H9 (cell line): Measurements from ENCODE around the gene TTC6. TPM values are rescaled to one million over a fixed set of nuclear protein-coding genes. Genes with fewer than 3 reads are reported as not detected.

Source experiments
- DNase-seq: peaks from one replicate; pipeline ENCODE4 v3.0.0-alpha.2; 2017
- H2AFZ ChIP-seq: one replicate; pipeline ENCODE4 v1.6.1; 2013; ENCODE audit warnings: mild to moderate bottlenecking, low read length, control low read depth, moderate library complexity
- H2AK5ac ChIP-seq: 2 replicates; pipeline ENCODE4 v1.6.1; 2013; ENCODE audit warnings: low read length, control low read depth, mixed read lengths; ENCODE audit not compliant: insufficient read length
- H2BK120ac ChIP-seq: one replicate; pipeline ENCODE4 v1.6.1; 2013; ENCODE audit warnings: low read depth, mild to moderate bottlenecking, low read length, control low read depth, inconsistent platforms; ENCODE audit not compliant: poor library complexity, severe bottlenecking
- H2BK12ac ChIP-seq: 2 replicates; pipeline ENCODE4 v1.6.1; 2013; ENCODE audit warnings: low read length, control low read depth, mixed read lengths, low read depth; ENCODE audit not compliant: insufficient read length
- H2BK15ac ChIP-seq: 2 replicates; pipeline ENCODE4 v1.6.1; 2013; ENCODE audit warnings: low read depth, low read length, control low read depth
- H2BK20ac ChIP-seq: one replicate; pipeline ENCODE4 v1.6.1; 2013; ENCODE audit warnings: low read depth, mild to moderate bottlenecking, low read length, control low read depth, inconsistent platforms; ENCODE audit not compliant: poor library complexity, severe bottlenecking
- H2BK5ac ChIP-seq: 2 replicates; pipeline ENCODE4 v1.6.1; 2013; ENCODE audit warnings: low read length, control low read depth, mixed read lengths; ENCODE audit not compliant: insufficient read length
- H3K14ac ChIP-seq: 2 replicates; pipeline ENCODE4 v1.6.1; 2013; ENCODE audit warnings: low read length, control low read depth; ENCODE audit not compliant: insufficient read depth
- H3K18ac ChIP-seq: 2 replicates; pipeline ENCODE4 v1.6.1; 2013; ENCODE audit warnings: low read depth, mild to moderate bottlenecking, mixed read lengths, low read length, control low read depth; ENCODE audit not compliant: insufficient read length
- H3K23ac ChIP-seq: 2 replicates; pipeline ENCODE4 v1.6.1; 2013; ENCODE audit warnings: low read length, control low read depth, mixed read lengths, low read depth; ENCODE audit not compliant: insufficient read length
- H3K23me2 ChIP-seq: 2 replicates; pipeline ENCODE4 v1.6.1; 2013; ENCODE audit warnings: low read depth, mild to moderate bottlenecking, mixed read lengths, low read length, control low read depth; ENCODE audit not compliant: insufficient read length, poor library complexity, severe bottlenecking
- H3K27ac ChIP-seq: 2 replicates; pipeline ENCODE4 v1.5.1; 2013; ENCODE audit warnings: low read length, control low read depth, mixed read lengths, low read depth; ENCODE audit not compliant: insufficient read length
- H3K27me3 ChIP-seq: 2 replicates; pipeline ENCODE4 v1.6.1; 2013; ENCODE audit warnings: low read length, control low read depth, inconsistent platforms; ENCODE audit not compliant: insufficient read depth
- H3K4ac ChIP-seq: 2 replicates; pipeline ENCODE4 v1.6.1; 2013; ENCODE audit warnings: low read depth, mild to moderate bottlenecking, control low read depth, inconsistent platforms, low read length, moderate library complexity
- H3K4me1 ChIP-seq: 2 replicates; pipeline ENCODE4 v1.6.1; 2013; ENCODE audit warnings: low read length, control low read depth, inconsistent platforms; ENCODE audit not compliant: insufficient read depth
- H3K4me2 ChIP-seq: 2 replicates; pipeline ENCODE4 v1.6.1; 2013; ENCODE audit warnings: low read length, control low read depth, mixed read lengths; ENCODE audit not compliant: insufficient read length, insufficient read depth
- H3K56ac ChIP-seq: 2 replicates; pipeline ENCODE4 v1.6.1; 2013; ENCODE audit warnings: low read depth, mild to moderate bottlenecking, mixed read lengths, low read length, control low read depth; ENCODE audit not compliant: insufficient read length
- H3K79me1 ChIP-seq: 2 replicates; pipeline ENCODE4 v1.6.1; 2013; ENCODE audit warnings: low read depth, mild to moderate bottlenecking, moderate library complexity, low read length, control low read depth, inconsistent platforms; ENCODE audit not compliant: insufficient read depth, poor library complexity, severe bottlenecking
- H3K79me2 ChIP-seq: 2 replicates; pipeline ENCODE4 v1.6.1; 2013; ENCODE audit warnings: low read length, control low read depth, inconsistent platforms; ENCODE audit not compliant: insufficient read depth
- H3K9ac ChIP-seq: 2 replicates; pipeline ENCODE4 v1.6.1; 2013; ENCODE audit warnings: low read length, control low read depth, mixed read lengths; ENCODE audit not compliant: insufficient read length; ENCODE audit errors: extremely low read depth
- H3K9me3 ChIP-seq: one replicate; pipeline ENCODE4 v1.6.1; 2013; ENCODE audit warnings: low read depth, low read length, inconsistent platforms; ENCODE audit not compliant: control insufficient read depth
- H3T11ph ChIP-seq: one replicate; pipeline ENCODE4 v1.6.1; 2013; ENCODE audit warnings: mild to moderate bottlenecking, low read length, control low read depth, inconsistent platforms
- H4K20me1 ChIP-seq: one replicate; pipeline ENCODE4 v1.6.1; 2013; ENCODE audit not compliant: control insufficient read depth, insufficient read length, insufficient read depth
- H4K5ac ChIP-seq: 2 replicates; pipeline ENCODE4 v1.6.1; 2013; ENCODE audit warnings: low read depth, mild to moderate bottlenecking, mixed read lengths, low read length, control low read depth; ENCODE audit not compliant: insufficient read length
- H4K8ac ChIP-seq: replicated peaks from 2 replicates; pipeline ENCODE4 v1.6.1; 2013; ENCODE audit warnings: low read length, control low read depth, mixed read lengths, low read depth; ENCODE audit not compliant: insufficient read length
- H4K91ac ChIP-seq: 2 replicates; pipeline ENCODE4 v1.6.1; 2013; ENCODE audit warnings: low read depth, mild to moderate bottlenecking, moderate library complexity, mixed read lengths, low read length, control low read depth; ENCODE audit not compliant: insufficient read length
- H3K27ac Mint-ChIP-seq, 3 experiments: 2 replicates in 2 of 3; 3 replicates in 1 of 3; pipeline ENCODE4 v1.8.0; 2020 to 2021; ENCODE audit warnings: mixed read lengths in 3 of 3, mild to moderate bottlenecking in 1 of 3, moderate library complexity in 1 of 3
- H3K27me3 Mint-ChIP-seq: 2 replicates; pipeline ENCODE4 v1.8.0; 2021; ENCODE audit warnings: low read depth, mild to moderate bottlenecking, moderate library complexity, mixed read lengths
- H3K36me3 Mint-ChIP-seq, 3 experiments: 2 replicates in 2 of 3; 3 replicates in 1 of 3; pipeline ENCODE4 v1.8.0; 2020 to 2021; ENCODE audit warnings: low read depth in 3 of 3, mixed read lengths in 3 of 3; ENCODE audit not compliant: insufficient read depth in 1 of 3
- H3K4me1 Mint-ChIP-seq, 2 experiments: 2 replicates each; pipeline ENCODE4 v1.8.0; 2020; ENCODE audit warnings: mixed read lengths in 2 of 2
- H3K4me3 Mint-ChIP-seq, 2 experiments: 2 replicates in 1 of 2; 3 replicates in 1 of 2; pipeline ENCODE4 v1.8.0; 2020 to 2021; ENCODE audit warnings: mild to moderate bottlenecking in 2 of 2, mixed read lengths in 2 of 2, moderate library complexity in 1 of 2
- H3K9me3 Mint-ChIP-seq, 2 experiments: 2 replicates in 1 of 2; 3 replicates in 1 of 2; pipeline ENCODE4 v1.8.0; 2020; ENCODE audit warnings: mild to moderate bottlenecking in 2 of 2, mixed read lengths in 2 of 2, moderate library complexity in 1 of 2
- CTCF ChIP-seq: fragments of 200-600 bp; sonication (generic); conservative IDR thresholded peaks from 3 replicates; pipeline ENCODE4 v1.8.0; 2021; ENCODE audit warnings: antibody characterized with exemption, mild to moderate bottlenecking
- WGBS: extraction: QIAGEN DNeasy Blood & Tissue Kit; methylation state at CpG from one replicate; pipeline ENCODE4 v1.1.7; 2013; ENCODE audit warnings: missing lambda C conversion rate, low lambda C conversion rate, mixed read lengths; ENCODE audit not compliant: insufficient read length; ENCODE audit errors: extremely low coverage; 5-methylcytosine and 5-hydroxymethylcytosine counted together
- total RNA-seq: library from RNA; stranded (reverse); gene quantifications from 2 replicates; pipeline ENCODE4 v1.2.1, GENCODE V29; 2021

Gene TTC6
- total RNA-seq, 1 experiment from 2014 or later: 0.24 TPM

- Histone ChIP-seq H3K79me1 (no peaks in the 10 kb centered on the region), H3K23ac (no peak overlapping the region), H3K4ac (no peak overlapping the region), H4K20me1 (no peaks in the 10 kb centered on the region), H2AFZ (no peak overlapping the region), H3K18ac (no peak overlapping the region), H3K4me1 (no peaks in the 10 kb centered on the region), H2BK5ac (no peak overlapping the region), H3K27me3 (peaks cover 9% of the 10 kb centered on the region; the same call in 1 of the 2 replicates), H3K9me3 (no peaks in the 10 kb centered on the region), H3K9ac (no peak overlapping the region), H4K91ac (no peak overlapping the region), H3K56ac (no peak overlapping the region), H3K4me2 (no peak overlapping the region), H2AK5ac (no peak overlapping the region), H3T11ph (no peak overlapping the region), H3K79me2 (no peaks in the 10 kb centered on the region), H4K8ac (no peak overlapping the region), H2BK20ac (no peak overlapping the region), H3K23me2 (no peaks in the 10 kb centered on the region), H2BK12ac (no peak overlapping the region), H3K27ac (no peak overlapping the region), H2BK15ac (no peak overlapping the region), H2BK120ac (no peak overlapping the region), H3K14ac (no peak overlapping the region), H4K5ac (no peak overlapping the region)
- H3K27ac Mint-ChIP-seq: no peak overlapping the region
- H3K36me3 Mint-ChIP-seq: peaks cover 0 to 9% (median 2%) of the 10 kb centered on the region in 3 experiments; a peak in 4 of 7 replicates
- no peak for TF ChIP-seq CTCF
- H3K9me3 Mint-ChIP-seq: peaks cover 17 to 23% of the 10 kb centered on the region in 2 experiments
- H3K27me3 Mint-ChIP-seq: peaks cover 81% of the 10 kb centered on the region
- WGBS: no CpG with 5 or more reads among the region's 3 CpGs
- H3K4me1 Mint-ChIP-seq: no peaks in the 10 kb centered on the region
- H3K4me3 Mint-ChIP-seq: no peak overlapping the region
- DNase-seq: no peak
Measured at GRCh38 chr14:37608649-37609048, 13.2 kb downstream of the TTC6 start.
